ENCODE data around the gene AAK1. TPM values are rescaled to one million over a fixed set of nuclear protein-coding genes. Genes with fewer than 3 reads are reported as not detected.

AAK1 gene
- total RNA-seq, 1 donor from 2014 or later, result 68.2 TPM

DNA sequence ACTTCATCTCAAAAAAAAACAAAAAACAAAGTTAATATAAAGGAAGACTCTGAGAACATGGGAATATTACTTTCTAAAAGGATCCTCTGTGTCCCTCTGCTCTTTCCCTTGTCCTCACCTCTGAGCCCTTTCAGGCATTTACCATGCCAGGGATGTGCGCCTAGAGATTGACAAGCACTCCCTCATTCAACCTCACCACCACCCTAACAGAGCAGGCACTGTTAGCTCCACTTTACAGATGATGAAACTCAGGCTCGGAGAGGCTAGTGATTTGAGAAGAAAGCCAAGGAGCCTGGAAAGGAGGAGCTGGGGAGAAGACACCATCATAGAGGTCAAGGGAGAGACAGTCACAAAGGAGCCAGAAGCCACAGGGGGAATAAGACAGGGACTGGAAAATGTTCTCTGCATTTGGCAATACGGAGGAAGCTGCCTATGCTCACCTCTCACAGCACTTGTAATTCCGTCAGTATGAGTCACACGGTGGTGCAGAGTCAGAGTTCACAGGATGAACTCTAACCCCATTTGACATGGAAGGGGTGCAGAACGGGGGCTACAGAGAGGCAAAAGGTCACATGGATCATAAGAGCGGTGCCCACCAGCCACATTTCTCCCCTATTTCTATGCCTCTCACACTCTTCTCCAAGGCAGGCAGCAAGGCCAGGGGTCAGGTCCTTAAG is 104.5 kb downstream of the AAK1 start:
- peaks cover 2% of the 10 kb centered on the region for H3K9me3 Mint-ChIP-seq (ENCODE audit: unreplicated experiment)
- TF ChIP-seq, protein P1, sequence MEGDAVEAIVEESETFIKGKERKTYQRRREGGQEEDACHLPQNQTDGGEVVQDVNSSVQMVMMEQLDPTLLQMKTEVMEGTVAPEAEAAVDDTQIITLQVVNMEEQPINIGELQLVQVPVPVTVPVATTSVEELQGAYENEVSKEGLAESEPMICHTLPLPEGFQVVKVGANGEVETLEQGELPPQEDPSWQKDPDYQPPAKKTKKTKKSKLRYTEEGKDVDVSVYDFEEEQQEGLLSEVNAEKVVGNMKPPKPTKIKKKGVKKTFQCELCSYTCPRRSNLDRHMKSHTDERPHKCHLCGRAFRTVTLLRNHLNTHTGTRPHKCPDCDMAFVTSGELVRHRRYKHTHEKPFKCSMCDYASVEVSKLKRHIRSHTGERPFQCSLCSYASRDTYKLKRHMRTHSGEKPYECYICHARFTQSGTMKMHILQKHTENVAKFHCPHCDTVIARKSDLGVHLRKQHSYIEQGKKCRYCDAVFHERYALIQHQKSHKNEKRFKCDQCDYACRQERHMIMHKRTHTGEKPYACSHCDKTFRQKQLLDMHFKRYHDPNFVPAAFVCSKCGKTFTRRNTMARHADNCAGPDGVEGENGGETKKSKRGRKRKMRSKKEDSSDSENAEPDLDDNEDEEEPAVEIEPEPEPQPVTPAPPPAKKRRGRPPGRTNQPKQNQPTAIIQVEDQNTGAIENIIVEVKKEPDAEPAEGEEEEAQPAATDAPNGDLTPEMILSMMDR (IDR thresholded peaks at IDR 0.05; ENCODE audit: partially characterized antibody, unreplicated experiment), result no peak
- no peak for DNase-seq
- H3K36me3 Mint-ChIP-seq (ENCODE audit: unreplicated experiment), result peaks cover 5% of the 10 kb centered on the region
- H3K4me1 Mint-ChIP-seq (ENCODE audit: low read depth, unreplicated experiment), result no peaks in the 10 kb centered on the region
- H3K27ac Mint-ChIP-seq (ENCODE audit: unreplicated experiment), result no peak overlapping the region
- H3K27me3 Mint-ChIP-seq (ENCODE audit: unreplicated experiment), result peaks cover 1% of the 10 kb centered on the region
- no peak overlapping the region for H3K4me3 Mint-ChIP-seq (ENCODE audit: unreplicated experiment)

DNA sequence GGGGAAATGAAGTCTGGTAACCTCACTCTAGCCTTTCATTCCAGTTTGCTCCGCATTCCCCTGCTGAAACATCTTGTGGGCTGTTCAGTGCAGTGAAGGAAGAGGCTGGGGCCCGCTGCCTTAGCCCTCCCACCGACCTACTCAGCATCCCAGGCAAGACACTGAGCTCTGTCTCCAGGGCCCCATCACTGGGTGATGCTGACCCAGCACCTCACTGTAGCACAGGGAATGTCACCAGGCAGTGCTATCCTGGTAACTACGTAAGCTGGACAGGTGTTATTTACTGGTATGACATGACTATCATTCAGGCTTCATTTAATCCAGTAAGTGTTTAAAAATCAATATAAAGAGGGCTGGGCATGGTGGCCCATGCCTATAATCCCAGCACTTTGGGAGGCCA is 105.3 kb downstream of the AAK1 start:
- H3K4me1 Mint-ChIP-seq (ENCODE audit: low read depth, unreplicated experiment), result no peaks in the 10 kb centered on the region
- H3K9me3 Mint-ChIP-seq (ENCODE audit: unreplicated experiment), result peaks cover 2% of the 10 kb centered on the region
- H3K27me3 Mint-ChIP-seq (ENCODE audit: unreplicated experiment), result peaks cover 1% of the 10 kb centered on the region
- H3K36me3 Mint-ChIP-seq (ENCODE audit: unreplicated experiment), result peaks cover 5% of the 10 kb centered on the region
- H3K4me3 Mint-ChIP-seq (ENCODE audit: unreplicated experiment), result no peak overlapping the region
- H3K27ac Mint-ChIP-seq (ENCODE audit: unreplicated experiment), result no peak overlapping the region
- DNase-seq, result no peak
- TF ChIP-seq, protein P1 (IDR thresholded peaks at IDR 0.05; ENCODE audit: partially characterized antibody, unreplicated experiment), result no peak

DNA sequence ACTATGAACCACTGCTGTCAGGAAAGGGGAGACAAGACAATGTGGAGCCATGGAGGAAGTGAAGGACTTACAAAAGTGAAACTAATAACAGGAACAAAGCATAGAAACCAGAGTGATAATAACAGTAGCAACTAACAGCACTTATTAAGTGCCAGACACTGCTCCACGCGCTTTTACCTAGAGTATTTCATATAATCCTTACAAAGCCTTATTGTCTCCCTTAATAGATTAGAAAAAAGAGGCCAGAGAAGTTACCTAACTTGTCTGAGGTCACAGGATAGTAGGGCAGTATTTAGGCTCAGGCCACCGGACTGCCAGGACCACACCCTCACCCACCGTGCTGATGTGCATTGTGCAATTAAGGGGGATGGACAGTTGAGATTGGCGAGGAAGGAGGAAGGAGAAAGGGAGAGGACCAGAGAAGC is 107.7 kb downstream of the AAK1 start:
- H3K9me3 Mint-ChIP-seq (ENCODE audit: unreplicated experiment), result peaks cover 2% of the 10 kb centered on the region
- H3K4me3 Mint-ChIP-seq (ENCODE audit: unreplicated experiment), result no peak overlapping the region
- TF ChIP-seq, protein P1 (IDR thresholded peaks at IDR 0.05; ENCODE audit: partially characterized antibody, unreplicated experiment), result no peak
- no peaks in the 10 kb centered on the region for H3K4me1 Mint-ChIP-seq (ENCODE audit: low read depth, unreplicated experiment)
- no peak for DNase-seq
- no peak overlapping the region for H3K27ac Mint-ChIP-seq (ENCODE audit: unreplicated experiment)
- H3K27me3 Mint-ChIP-seq (ENCODE audit: unreplicated experiment), result no peaks in the 10 kb centered on the region
- H3K36me3 Mint-ChIP-seq (ENCODE audit: unreplicated experiment), result peaks cover 6% of the 10 kb centered on the region

DNA sequence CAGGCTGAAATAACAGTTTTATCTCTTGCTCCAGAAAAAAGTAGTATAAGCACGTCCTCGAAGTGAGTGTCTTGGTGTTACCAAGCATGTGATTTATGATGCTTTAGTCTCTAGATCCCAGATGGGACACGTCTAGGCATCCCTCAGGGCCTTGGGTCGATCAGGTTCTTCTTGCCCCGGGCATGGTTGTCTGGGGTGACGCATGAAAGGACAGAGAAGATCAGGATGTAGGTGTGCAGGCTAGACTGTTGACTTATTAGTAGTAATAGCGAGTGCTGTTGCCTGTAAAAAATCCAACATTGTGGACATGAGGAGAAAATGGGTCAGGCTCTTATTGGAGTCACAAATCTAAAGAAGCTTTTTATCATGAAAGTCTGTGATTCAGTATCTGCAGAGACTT is 112.4 kb downstream of the AAK1 start:
- Mint-ChIP-seq H3K4me3 (ENCODE audit: unreplicated experiment) (no peak overlapping the region), H3K36me3 (ENCODE audit: unreplicated experiment) (peaks cover 4% of the 10 kb centered on the region), H3K9me3 (ENCODE audit: unreplicated experiment) (peaks cover 1% of the 10 kb centered on the region), H3K4me1 (ENCODE audit: low read depth, unreplicated experiment) (no peaks in the 10 kb centered on the region), H3K27ac (ENCODE audit: unreplicated experiment) (no peak overlapping the region), H3K27me3 (ENCODE audit: unreplicated experiment) (no peaks in the 10 kb centered on the region)
- TF ChIP-seq, protein P1 (IDR thresholded peaks at IDR 0.05; ENCODE audit: partially characterized antibody, unreplicated experiment), result no peak
- DNase-seq, result no peak

DNA sequence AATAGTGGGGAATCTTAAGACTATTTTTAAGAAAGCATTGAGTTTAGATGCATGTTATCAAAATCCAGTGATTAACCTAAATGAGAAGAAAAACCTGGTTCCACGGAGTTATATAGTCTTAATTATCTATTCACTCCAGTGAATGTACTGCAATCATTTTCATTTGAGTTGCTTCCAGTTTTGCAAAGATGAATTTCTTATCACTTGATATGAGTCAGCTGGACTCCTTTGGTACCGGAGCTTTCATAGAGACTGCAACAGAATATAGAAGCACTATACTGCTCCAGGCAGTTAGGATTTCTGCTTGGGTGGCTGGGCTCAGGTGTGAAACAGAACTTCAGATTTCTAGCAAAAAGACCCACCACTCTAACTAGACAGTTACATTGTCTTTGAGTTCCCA is 114.1 kb downstream of the AAK1 start:
- Mint-ChIP-seq H3K4me1 (ENCODE audit: low read depth, unreplicated experiment) (no peaks in the 10 kb centered on the region), H3K27me3 (ENCODE audit: unreplicated experiment) (no peaks in the 10 kb centered on the region), H3K9me3 (ENCODE audit: unreplicated experiment) (no peaks in the 10 kb centered on the region), H3K27ac (ENCODE audit: unreplicated experiment) (no peak overlapping the region), H3K36me3 (ENCODE audit: unreplicated experiment) (peaks cover 4% of the 10 kb centered on the region), H3K4me3 (ENCODE audit: unreplicated experiment) (no peak overlapping the region)
- TF ChIP-seq, protein P1 (IDR thresholded peaks at IDR 0.05; ENCODE audit: partially characterized antibody, unreplicated experiment), result no peak
- DNase-seq, result no peak
